OCI-LY7 (cell line): ENCODE results near the gene NFE2L3. TPM values are rescaled to one million over a fixed set of nuclear protein-coding genes. Genes with fewer than 3 reads are reported as not detected.

Experiments
- BruUV-seq: library from RNA; stranded (reverse); fragments of 400-500 nt; replicated peaks from 2 replicates; lab custom pipeline; 2021; lab: Mats Ljungman, UMichigan
- CTCF ChIA-PET: fragments of 300-600 bp; sonication (Branson Sonifier 250); formaldehyde crosslinking; loops from one replicate; lab custom pipeline; 2022; ENCODE audit warnings: antibody characterized with exemption; ENCODE audit not compliant: unreplicated experiment; lab: Charles Lee
- POLR2A ChIA-PET: fragments of 300-600 bp; sonication (Branson Sonifier 250); formaldehyde crosslinking; loops from one replicate; lab custom pipeline; 2022; ENCODE audit warnings: antibody characterized with exemption; lab: Charles Lee
- DNase-seq: peaks from one replicate; pipeline ENCODE4 v3.0.0-alpha.2; 2015; ENCODE audit warnings: low spot score
- H2AFZ ChIP-seq: fragments of 200-600 bp; sonication (generic), shearing (Covaris generic); 2 replicates; pipeline ENCODE4 v1.6.1; 2014; ENCODE audit warnings: mild to moderate bottlenecking, antibody characterized with exemption, low read length, moderate library complexity
- H3K27ac ChIP-seq: fragments of 200-600 bp; sonication (generic); 2 replicates; pipeline ENCODE4 v1.5.1; 2014; ENCODE audit warnings: mixed run types, low read depth, mild to moderate bottlenecking, moderate library complexity, low read length, inconsistent platforms; ENCODE audit not compliant: poor library complexity, severe bottlenecking
- H3K36me3 ChIP-seq: fragments of 200-600 bp; sonication (generic); 2 replicates; pipeline ENCODE4 v1.6.1; 2014; ENCODE audit warnings: mild to moderate bottlenecking, antibody characterized with exemption, low read length, moderate library complexity, mixed read lengths; ENCODE audit not compliant: insufficient read depth
- H3K4me1 ChIP-seq: fragments of 200-600 bp; sonication (generic); 2 replicates; pipeline ENCODE4 v1.5.1; 2014; ENCODE audit warnings: mild to moderate bottlenecking, low read length; ENCODE audit not compliant: insufficient read depth, poor library complexity, severe bottlenecking
- H3K4me2 ChIP-seq: fragments of 200-600 bp; sonication (generic); 2 replicates; pipeline ENCODE4 v1.6.1; 2014; ENCODE audit warnings: mild to moderate bottlenecking, low read length
- H3K4me3 ChIP-seq: fragments of 200-600 bp; sonication (generic); 2 replicates; pipeline ENCODE4 v1.5.1; 2014; ENCODE audit warnings: mild to moderate bottlenecking, low read depth, low read length; ENCODE audit not compliant: poor library complexity, severe bottlenecking
- H3K79me2 ChIP-seq: fragments of 200-600 bp; sonication (generic); 2 replicates; pipeline ENCODE4 v1.6.1; 2016; ENCODE audit warnings: low read depth, mild to moderate bottlenecking, low read length, moderate library complexity, mixed read lengths; ENCODE audit not compliant: insufficient read depth
- H3K9me2 ChIP-seq: fragments of 200-600 bp; sonication (generic); 2 replicates; pipeline ENCODE4 v1.6.1; 2016; ENCODE audit warnings: mild to moderate bottlenecking, low read length, mixed read lengths; ENCODE audit not compliant: insufficient read depth
- H3K9me3 ChIP-seq: fragments of 200-600 bp; sonication (generic); 2 replicates; pipeline ENCODE4 v1.6.1; 2014; ENCODE audit warnings: mild to moderate bottlenecking, mixed run types, low read length, mixed read lengths
- H4K20me1 ChIP-seq: fragments of 200-600 bp; sonication (generic); 2 replicates; pipeline ENCODE4 v1.6.1; 2014; ENCODE audit warnings: mild to moderate bottlenecking, antibody characterized with exemption, low read length, moderate library complexity, mixed read lengths; ENCODE audit not compliant: insufficient read depth
- EZH2phosphoT487 ChIP-seq: fragments of 200-600 bp; sonication (generic); IDR thresholded peaks from 2 replicates; pipeline ENCODE4 v1.6.1; 2018; ENCODE audit warnings: low read depth, borderline replicate concordance, mild to moderate bottlenecking, mixed run types, antibody characterized with exemption, low read length, moderate library complexity, mixed read lengths
- intact Hi-C: fragments of 100-400 bp; cut with micrococcal nuclease; formaldehyde crosslinking; loops from one replicate; pipeline ENCODE4 v1.10.0; 2022; ENCODE audit not compliant: unreplicated experiment
- total RNA-seq, 2 experiments: library from RNA; depleted of rRNA in 1 of 2; stranded (reverse); fragments of >200 nt in 1 of 2; shearing (Covaris generic) in 1 of 2; gene quantifications; 2 replicates each; pipeline ENCODE4 v1.2.3, GENCODE V29; 2014 to 2022
- TF ChIP-seq, protein P1 (sequence below): fragments of 200-600 bp; sonication (generic); conservative IDR thresholded peaks from 2 replicates; pipeline ENCODE4 v1.5.1; 2014; ENCODE audit warnings: mild to moderate bottlenecking, antibody characterized with exemption, low read length, moderate library complexity, mixed read lengths

The NFE2L3 gene
- total RNA-seq, 2 experiments from 2014 or later = 10.7 to 12.3 TPM

DNA sequence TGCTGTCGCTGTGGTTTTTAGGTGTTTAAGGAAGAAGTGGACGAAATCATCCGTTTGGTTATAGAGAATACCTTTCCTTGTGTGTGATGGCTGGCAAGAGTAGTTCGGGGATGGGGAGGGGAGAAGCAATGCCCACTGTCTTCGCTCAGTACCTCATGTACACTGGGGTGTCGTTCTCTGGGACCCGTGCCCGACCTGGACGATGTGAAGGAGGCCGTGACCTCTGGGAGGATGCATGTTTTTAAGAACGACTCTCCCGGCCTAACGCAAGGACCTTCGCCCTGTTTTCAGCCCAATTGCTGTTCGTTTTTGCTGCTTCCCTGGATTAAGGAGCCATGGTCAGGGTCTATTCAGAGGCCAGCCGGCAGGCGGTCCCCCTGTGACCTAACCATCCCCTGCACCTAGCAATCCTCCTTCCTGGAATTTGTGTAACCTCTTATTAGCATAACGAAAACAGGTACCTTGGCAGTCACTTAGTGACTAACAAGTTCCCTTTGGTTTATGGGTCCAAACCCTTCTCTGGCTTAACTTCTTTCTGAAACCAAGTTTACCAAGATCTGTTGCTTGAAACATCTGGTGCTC is 1.3 kb downstream of the NFE2L3 start:
- no peaks in the 10 kb centered on the region for H3K9me3 ChIP-seq
- peaks cover 53% of the 10 kb centered on the region for H3K79me2 ChIP-seq
- H3K36me3 ChIP-seq = no peaks in the 10 kb centered on the region
- ChIA-PET CTCF (no interaction called here), POLR2A (no interaction called here)
- H2AFZ ChIP-seq = peak overlapping the region; percentile 96; the same call in 1 of the 2 replicates
- H3K4me1 ChIP-seq = peaks cover 55% of the 10 kb centered on the region
- BruUV-seq = TSS peak; percentile 53
- peak overlapping the region; percentile 30 for H3K27ac ChIP-seq
- DNase-seq = peak; percentile 21
- H3K4me2 ChIP-seq = peak overlapping the region; percentile 89
- intact Hi-C loops = loop anchor here (2.0 to 5.0 kb wide), 2 partner anchors 63 to 186 kb away; no protein-coding TSS in a partner anchor
- TF ChIP-seq EZH2phosphoT487 = no peak
- TF ChIP-seq, protein P1, sequence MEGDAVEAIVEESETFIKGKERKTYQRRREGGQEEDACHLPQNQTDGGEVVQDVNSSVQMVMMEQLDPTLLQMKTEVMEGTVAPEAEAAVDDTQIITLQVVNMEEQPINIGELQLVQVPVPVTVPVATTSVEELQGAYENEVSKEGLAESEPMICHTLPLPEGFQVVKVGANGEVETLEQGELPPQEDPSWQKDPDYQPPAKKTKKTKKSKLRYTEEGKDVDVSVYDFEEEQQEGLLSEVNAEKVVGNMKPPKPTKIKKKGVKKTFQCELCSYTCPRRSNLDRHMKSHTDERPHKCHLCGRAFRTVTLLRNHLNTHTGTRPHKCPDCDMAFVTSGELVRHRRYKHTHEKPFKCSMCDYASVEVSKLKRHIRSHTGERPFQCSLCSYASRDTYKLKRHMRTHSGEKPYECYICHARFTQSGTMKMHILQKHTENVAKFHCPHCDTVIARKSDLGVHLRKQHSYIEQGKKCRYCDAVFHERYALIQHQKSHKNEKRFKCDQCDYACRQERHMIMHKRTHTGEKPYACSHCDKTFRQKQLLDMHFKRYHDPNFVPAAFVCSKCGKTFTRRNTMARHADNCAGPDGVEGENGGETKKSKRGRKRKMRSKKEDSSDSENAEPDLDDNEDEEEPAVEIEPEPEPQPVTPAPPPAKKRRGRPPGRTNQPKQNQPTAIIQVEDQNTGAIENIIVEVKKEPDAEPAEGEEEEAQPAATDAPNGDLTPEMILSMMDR = no peak
- H4K20me1 ChIP-seq = no peaks in the 10 kb centered on the region; the same call in 1 of the 2 replicates
- H3K9me2 ChIP-seq = no peaks in the 10 kb centered on the region
- H3K4me3 ChIP-seq = peak overlapping the region; percentile 73

DNA sequence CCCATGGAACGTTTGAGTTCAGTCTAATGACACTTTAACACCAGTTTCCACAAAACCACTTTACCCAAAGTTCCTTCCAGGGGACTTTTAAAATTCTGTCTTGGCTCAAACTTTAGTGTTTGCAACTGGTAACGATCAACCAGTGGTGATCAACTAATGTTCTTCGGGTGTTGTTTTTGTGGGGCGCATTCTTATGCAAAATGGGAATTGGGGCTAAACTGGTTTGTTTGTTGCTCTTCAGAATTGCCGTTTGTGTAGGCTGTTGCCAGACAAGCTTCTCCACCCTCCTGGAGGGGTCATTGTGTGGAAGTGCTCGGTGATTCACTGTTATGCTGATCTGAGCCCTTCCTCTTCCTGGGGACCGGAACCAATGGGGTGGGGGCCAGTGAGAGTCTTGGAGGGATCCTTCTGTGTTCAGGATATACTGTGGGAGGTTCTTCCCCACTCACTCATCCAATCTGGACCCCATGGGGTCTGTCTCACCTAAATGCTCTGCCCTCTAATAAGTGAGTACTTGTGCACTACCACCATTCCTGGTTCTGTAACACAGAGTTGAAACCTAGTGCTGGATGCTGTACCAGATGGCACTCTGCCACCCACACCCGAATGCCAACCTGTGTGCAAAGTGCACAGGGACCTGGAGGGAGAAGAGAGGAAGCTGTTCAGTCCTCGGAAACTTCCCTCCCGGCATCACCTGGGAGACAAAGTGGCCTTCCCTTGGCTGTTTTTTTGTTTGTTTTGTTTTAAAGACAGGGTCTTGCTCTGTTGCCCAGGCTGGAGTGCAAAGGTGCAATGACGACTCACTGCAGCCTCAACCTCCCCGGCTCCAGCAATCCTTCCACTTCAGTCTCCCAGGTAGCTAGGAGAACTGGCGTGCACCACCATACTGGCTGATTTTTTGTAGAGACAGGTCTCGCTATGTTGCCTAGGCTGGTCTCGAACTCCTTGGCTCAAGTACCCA is 2.1 kb downstream of the NFE2L3 start:
- Histone ChIP-seq H4K20me1 (peaks cover 3% of the 10 kb centered on the region; the same call in 1 of the 2 replicates), H3K4me2 (peak overlapping the region; percentile 89), H3K9me2 (no peaks in the 10 kb centered on the region), H3K4me1 (peaks cover 63% of the 10 kb centered on the region), H2AFZ (peak overlapping the region; percentile 96; the same call in 1 of the 2 replicates), H3K4me3 (peak overlapping the region; percentile 73), H3K36me3 (no peaks in the 10 kb centered on the region), H3K79me2 (peaks cover 61% of the 10 kb centered on the region), H3K9me3 (no peaks in the 10 kb centered on the region), H3K27ac (peak overlapping the region; percentile 30)
- no TSS peak for BruUV-seq
- intact Hi-C loops = loop anchor here (2.0 to 5.0 kb wide), 2 partner anchors 63 to 187 kb away; no protein-coding TSS in a partner anchor
- DNase-seq = peak; percentile 53
- ChIA-PET POLR2A (no interaction called here), CTCF (no interaction called here)
- TF ChIP-seq EZH2phosphoT487 = no peak
- TF ChIP-seq, protein P1 = no peak
